Erythroblast (primary cell): Measurements from ENCODE around the gene DMRTB1.

Experiments
- GATA1 ChIP-seq: IDR thresholded peaks from 2 replicates; pipeline ENCODE4 v1.6.1; 2011; ENCODE audit warnings: low read depth, mild to moderate bottlenecking, control low read depth, low read length, moderate library complexity
- POLR2A ChIP-seq: IDR thresholded peaks from 2 replicates; pipeline ENCODE4 v1.6.1; 2011; ENCODE audit warnings: mild to moderate bottlenecking, low read length

- TF ChIP-seq POLR2A (no peak), GATA1 (no peak)
Observed at GRCh38 chr1:53421208-53421607, 38.0 kb upstream of the DMRTB1 start.
